A673 (cell line): ENCODE data around the gene CSNK1G3. TPM values are rescaled to one million over a fixed set of nuclear protein-coding genes. Genes with fewer than 3 reads are reported as not detected.
"Not testable (repeated sequence)": the region's sequence is repeated elsewhere in the genome, so short reads cannot be mapped to it uniquely, and the experiment has no call there.

Source experiments
- BruUV-seq: library from RNA; stranded (reverse); fragments of 400-500 nt; replicated peaks from 2 replicates; lab custom pipeline; 2021; lab: Mats Ljungman, UMichigan
- CTCF ChIA-PET: fragments of 300-600 bp; sonication (Branson Sonifier 250); formaldehyde crosslinking; loops from one replicate; lab custom pipeline; 2022; ENCODE audit warnings: antibody characterized with exemption; lab: Charles Lee
- POLR2A ChIA-PET: fragments of 300-600 bp; sonication (Branson Sonifier 250); formaldehyde crosslinking; loops from one replicate; lab custom pipeline; 2022; ENCODE audit warnings: antibody characterized with exemption; ENCODE audit not compliant: low non-redundant PET; lab: Charles Lee
- DNase-seq: peaks from one replicate; pipeline ENCODE4 v3.0.0-alpha.2; 2015; ENCODE audit warnings: low spot score
- H3K27ac ChIP-seq: fragments of 200-600 bp; sonication (generic); 2 replicates; pipeline ENCODE4 v1.5.1; 2016; ENCODE audit warnings: mixed run types, low read depth, mild to moderate bottlenecking, mixed read lengths, antibody characterized with exemption, low read length; ENCODE audit not compliant: poor library complexity, severe bottlenecking
- H3K27me3 ChIP-seq: fragments of 200-600 bp; sonication (generic); replicated peaks from 2 replicates; pipeline ENCODE4 v1.6.1; 2017; ENCODE audit warnings: mixed run types, low read depth, mild to moderate bottlenecking, mixed read lengths, antibody characterized with exemption, low read length; ENCODE audit not compliant: insufficient read depth, poor library complexity
- H3K36me3 ChIP-seq: fragments of 200-600 bp; sonication (generic); 2 replicates; pipeline ENCODE4 v1.6.1; 2016; ENCODE audit warnings: mixed run types, mild to moderate bottlenecking, mixed read lengths, antibody characterized with exemption, low read length; ENCODE audit not compliant: insufficient read depth, poor library complexity, severe bottlenecking
- H3K4me1 ChIP-seq: fragments of 200-600 bp; sonication (generic); 2 replicates; pipeline ENCODE4 v1.6.1; 2017; ENCODE audit warnings: mixed run types, mild to moderate bottlenecking, mixed read lengths, antibody characterized with exemption, low read length; ENCODE audit not compliant: insufficient read depth, poor library complexity, severe bottlenecking
- H3K4me3 ChIP-seq: fragments of 200-600 bp; sonication (generic); 2 replicates; pipeline ENCODE4 v1.5.1; 2016; ENCODE audit warnings: low read depth, mixed run types, mild to moderate bottlenecking, mixed read lengths, low read length; ENCODE audit not compliant: poor library complexity, severe bottlenecking
- H3K9me3 ChIP-seq: fragments of 200-600 bp; sonication (generic); 2 replicates; pipeline ENCODE4 v1.6.1; 2016; ENCODE audit warnings: mixed run types, low read depth, mild to moderate bottlenecking, mixed read lengths, antibody characterized with exemption, low read length; ENCODE audit not compliant: poor library complexity, severe bottlenecking
- CTCF ChIP-seq: fragments of 300-800, 200-600 bp; sonication (generic); conservative IDR thresholded peaks from 2 replicates; pipeline ENCODE4 v1.5.1; 2017; ENCODE audit warnings: low read depth, mild to moderate bottlenecking, antibody characterized with exemption, low read length, moderate library complexity, mixed read lengths
- EZH2 ChIP-seq: fragments of 200-600 bp; sonication (generic); IDR thresholded peaks from 2 replicates; pipeline ENCODE4 v1.6.1; 2017; ENCODE audit warnings: borderline replicate concordance, low read depth, mild to moderate bottlenecking, mixed read lengths, antibody characterized with exemption, low read length; ENCODE audit not compliant: poor library complexity, severe bottlenecking
- intact Hi-C: fragments of 100-400 bp; cut with micrococcal nuclease; formaldehyde crosslinking; loops from one replicate; pipeline ENCODE4 v1.10.0; 2022; ENCODE audit not compliant: unreplicated experiment
- total RNA-seq: library from RNA; stranded (reverse); gene quantifications from 2 replicates; pipeline ENCODE4 v1.2.3, GENCODE V29; 2021

CSNK1G3 gene
- total RNA-seq, 1 experiment from 2014 or later = 42.1 TPM

- Histone ChIP-seq H3K27ac (no peak overlapping the region), H3K4me3 (no peak overlapping the region), H3K36me3 (no peaks in the 10 kb centered on the region), H3K9me3 (no peaks in the 10 kb centered on the region), H3K4me1 (peaks cover 13% of the 10 kb centered on the region), H3K27me3 (no peaks in the 10 kb centered on the region)
- no peak for TF ChIP-seq EZH2
- TF ChIP-seq CTCF = no peak
- intact Hi-C loops = no loop called here
- no peak for DNase-seq
- ChIA-PET CTCF (no interaction called here), POLR2A (no interaction called here)
- no TSS peak for BruUV-seq
These were observed 26.7 kb upstream of the CSNK1G3 start for GRCh38 chr5:123485275-123485674.

- TF ChIP-seq EZH2 (no peak), CTCF (no peak)
- no peak overlapping the region for H3K27ac ChIP-seq
- no peaks in the 10 kb centered on the region for H3K9me3 ChIP-seq
- intact Hi-C loops = no loop called here
- POLR2A ChIA-PET = interaction anchor here (0.6 kb wide), 2 partner anchors 19 to 22 kb away, joined by 6 to 16 read pairs; no protein-coding TSS in a partner anchor
- H3K36me3 ChIP-seq = no peaks in the 10 kb centered on the region
- peaks cover 13% of the 10 kb centered on the region for H3K4me1 ChIP-seq
- CTCF ChIA-PET = no interaction called here
- no peaks in the 10 kb centered on the region for H3K27me3 ChIP-seq
- no peak overlapping the region for H3K4me3 ChIP-seq
- peak; percentile 34 for DNase-seq
- no TSS peak for BruUV-seq
These were observed 24.9 kb upstream of the CSNK1G3 start for GRCh38 chr5:123486951-123487655.

- DNase-seq = no peak
- TF ChIP-seq CTCF (no peak), EZH2 (no peak)
- Histone ChIP-seq H3K36me3 (no peaks in the 10 kb centered on the region), H3K27me3 (no peaks in the 10 kb centered on the region), H3K4me3 (no peak overlapping the region), H3K27ac (no peak overlapping the region), H3K4me1 (peaks cover 13% of the 10 kb centered on the region), H3K9me3 (no peaks in the 10 kb centered on the region)
- CTCF ChIA-PET = no interaction called here
- intact Hi-C loops = no loop called here
- no TSS peak for BruUV-seq
- POLR2A ChIA-PET = interaction anchor here (0.7 kb wide), 1 partner anchor 333 kb away, joined by 3 read pairs; no protein-coding TSS in a partner anchor
These were observed 21.0 kb upstream of the CSNK1G3 start for GRCh38 chr5:123490974-123491373.

- DNase-seq, H3K4me3 ChIP-seq, POLR2A ChIA-PET, CTCF ChIA-PET, intact Hi-C loops, H3K4me1 ChIP-seq, BruUV-seq, H3K27me3 ChIP-seq, H3K27ac ChIP-seq, H3K9me3 ChIP-seq, H3K36me3 ChIP-seq: not testable (repeated sequence)
These were observed 16.8 kb upstream of the CSNK1G3 start for GRCh38 chr5:123495211-123495610.
